ENCODE results near the gene MRPL4.

- TF ChIP-seq CTCF (IDR thresholded peaks at IDR 0.05) (no peak), ZFX (IDR thresholded peaks at IDR 0.05; ENCODE audit: borderline replicate concordance) (no peak)
Observed at GRCh38 chr19:10230173-10230860, 21.7 kb upstream of the MRPL4 start.

Data from 22Rv1 (cell line).